Smooth muscle cell (in vitro differentiated cells): ENCODE results near the gene SLCO2B1. TPM values are rescaled to one million over a fixed set of nuclear protein-coding genes. Genes with fewer than 3 reads are reported as not detected.

Experiments used
- DNase-seq: peaks from one replicate; lab custom pipeline; 2025; ENCODE audit not compliant: unreplicated experiment; lab: John Stamatoyannopoulos, UW
- H2AFZ ChIP-seq: fragments of 200-600 bp; sonication (generic); 2 replicates; pipeline ENCODE4 v1.6.0; 2016; ENCODE audit warnings: antibody characterized with exemption, low read depth, mild to moderate bottlenecking
- H3F3A ChIP-seq: fragments of 200-600 bp; sonication (generic); 2 replicates; pipeline ENCODE4 v1.6.0; 2017; ENCODE audit warnings: antibody characterized with exemption, low read depth
- H3K27ac ChIP-seq: fragments of 200-600 bp; sonication (generic); 2 replicates; pipeline ENCODE4 v1.5.1; 2016; ENCODE audit warnings: low read depth, mild to moderate bottlenecking
- H3K27me3 ChIP-seq: fragments of 200-600 bp; sonication (generic); 2 replicates; pipeline ENCODE4 v1.6.1; 2016; ENCODE audit warnings: low read depth, mild to moderate bottlenecking
- H3K36me3 ChIP-seq: fragments of 200-600 bp; sonication (generic); 2 replicates; pipeline ENCODE4 v1.5.1; 2016; ENCODE audit warnings: low read depth
- H3K4me1 ChIP-seq: fragments of 200-600 bp; sonication (generic); 2 replicates; pipeline ENCODE4 v1.5.1; 2016; ENCODE audit warnings: low read depth
- H3K4me2 ChIP-seq: fragments of 200-600 bp; sonication (generic); 2 replicates; pipeline ENCODE4 v1.6.0; 2016; ENCODE audit warnings: mild to moderate bottlenecking
- H3K4me3 ChIP-seq: fragments of 200-600 bp; sonication (generic); 2 replicates; pipeline ENCODE4 v1.5.1; 2016; ENCODE audit warnings: mild to moderate bottlenecking
- H3K79me2 ChIP-seq: fragments of 200-600 bp; sonication (generic); 2 replicates; pipeline ENCODE4 v1.6.0; 2016; ENCODE audit warnings: low read depth, mild to moderate bottlenecking
- H3K9ac ChIP-seq: fragments of 200-600 bp; sonication (generic); 2 replicates; pipeline ENCODE4 v1.6.0; 2016; ENCODE audit warnings: low read depth
- H3K9me3 ChIP-seq: fragments of 200-600 bp; sonication (generic); replicated peaks from 2 replicates; pipeline ENCODE4 v1.5.1; 2016; ENCODE audit warnings: low read depth
- H4K20me1 ChIP-seq: fragments of 200-600 bp; sonication (generic); 2 replicates; pipeline ENCODE4 v1.6.0; 2016; ENCODE audit warnings: low read depth
- CTCF ChIP-seq: fragments of 200-600 bp; sonication (generic); IDR thresholded peaks from 2 replicates; pipeline ENCODE4 v1.5.1; 2017; ENCODE audit warnings: borderline replicate concordance, mild to moderate bottlenecking, antibody characterized with exemption; ENCODE audit not compliant: insufficient read depth, poor library complexity, severe bottlenecking
- WGBS: methylation state at CpG from one replicate; pipeline ENCODE4 v1.1.7; 2016; ENCODE audit warnings: low lambda C conversion rate; 5-methylcytosine and 5-hydroxymethylcytosine counted together
- polyA plus RNA-seq: library from polyadenylated mRNA; unstranded; fragments of >200 nt; fragmentation: Nextera tagmentation; extraction: Ambion mirVana; gene quantifications from 2 replicates; pipeline ENCODE4 v1.2.1, GENCODE V29; 2016
- total RNA-seq: library from RNA; depleted of rRNA; stranded (reverse); fragments of >200 nt; gene quantifications from 2 replicates; pipeline ENCODE4 v1.2.3, GENCODE V29; 2014

Gene SLCO2B1
- total and polyA plus RNA-seq, 2 experiments from 2014 or later, result 0.30 TPM; not detected in 1

- Histone ChIP-seq H4K20me1 (no peaks in the 10 kb centered on the region), H2AFZ (no peak overlapping the region), H3K27ac (no peak overlapping the region), H3K36me3 (no peaks in the 10 kb centered on the region), H3K27me3 (peaks cover 44% of the 10 kb centered on the region), H3K9ac (no peak overlapping the region), H3K4me1 (no peaks in the 10 kb centered on the region), H3K79me2 (no peaks in the 10 kb centered on the region), H3K4me3 (no peak overlapping the region), H3F3A (no peaks in the 10 kb centered on the region), H3K9me3 (no peaks in the 10 kb centered on the region), H3K4me2 (no peak overlapping the region)
- TF ChIP-seq CTCF, result no peak
- DNase-seq, result no peak
- 86% methylated on average over 10 of the region's 10 CpGs for WGBS
Measured at GRCh38 chr11:75244052-75244814, 93.3 kb downstream of the SLCO2B1 start.

GRCh38 chr11:75245356-75246005, 94.6 kb downstream of the SLCO2B1 start:
- no peak for TF ChIP-seq CTCF
- no peaks in the 10 kb centered on the region for H3K4me1 ChIP-seq
- H3K27ac ChIP-seq, result no peak overlapping the region
- H3K4me3 ChIP-seq, result no peak overlapping the region
- no peaks in the 10 kb centered on the region for H3K36me3 ChIP-seq
- no peaks in the 10 kb centered on the region for H3K79me2 ChIP-seq
- no peak for DNase-seq
- no peak overlapping the region for H3K4me2 ChIP-seq
- H2AFZ ChIP-seq, result no peak overlapping the region
- no peaks in the 10 kb centered on the region for H3K9me3 ChIP-seq
- H3K9ac ChIP-seq, result no peak overlapping the region
- 75% methylated on average over 5 of the region's 5 CpGs for WGBS
- H3F3A ChIP-seq, result no peaks in the 10 kb centered on the region
- H4K20me1 ChIP-seq, result no peaks in the 10 kb centered on the region
- peaks cover 33% of the 10 kb centered on the region for H3K27me3 ChIP-seq

GRCh38 chr11:75246006-75246670, 95.2 kb downstream of the SLCO2B1 start:
- Histone ChIP-seq H3K4me3 (no peak overlapping the region), H3K9ac (no peak overlapping the region), H4K20me1 (no peaks in the 10 kb centered on the region), H3K36me3 (no peaks in the 10 kb centered on the region), H3K79me2 (no peaks in the 10 kb centered on the region), H2AFZ (no peak overlapping the region), H3K4me1 (no peaks in the 10 kb centered on the region), H3K9me3 (no peaks in the 10 kb centered on the region), H3K27ac (no peak overlapping the region), H3K4me2 (no peak overlapping the region), H3K27me3 (peaks cover 31% of the 10 kb centered on the region), H3F3A (no peaks in the 10 kb centered on the region)
- WGBS, result 91% methylated on average over 7 of the region's 7 CpGs
- no peak for DNase-seq
- TF ChIP-seq CTCF, result no peak
